Measurements from ENCODE around the gene SFXN1.

SFXN1 gene

GRCh38 chr5:175520321-175520720 lies 42.0 kb downstream of the SFXN1 start:
- Histone ChIP-seq H3K36me3 (ENCODE audit: insufficient read depth, low read length) (peaks cover 63% of the 10 kb centered on the region; the same call in 1 of the 2 replicates), H4K20me1 (ENCODE audit: insufficient read depth, low read length, poor library complexity, severe bottlenecking) (no peaks in the 10 kb centered on the region), H3K9ac (ENCODE audit: low read depth, low read length, poor library complexity, severe bottlenecking) (no peak overlapping the region), H3F3A (ENCODE audit: low read depth) (no peaks in the 10 kb centered on the region), H3K9me2 (replicated peaks; ENCODE audit: low read depth, low read length) (no peaks in the 10 kb centered on the region), H3K4me2 (ENCODE audit: low read depth, low read length, poor library complexity, severe bottlenecking) (no peak overlapping the region), H3K4me1 (ENCODE audit: insufficient read depth, low read length, poor library complexity, severe bottlenecking) (peaks cover 6% of the 10 kb centered on the region), H3K9me3 (ENCODE audit: insufficient read depth, low read depth, low read length) (no peaks in the 10 kb centered on the region), H2AFZ (ENCODE audit: low read length) (no peak overlapping the region), H3K27me3 (ENCODE audit: insufficient read depth, low read length, poor library complexity, severe bottlenecking) (no peaks in the 10 kb centered on the region), H3K79me2 (ENCODE audit: insufficient read depth, low read length) (no peaks in the 10 kb centered on the region), H3K4me3 (ENCODE audit: low read length, poor library complexity, severe bottlenecking) (no peak overlapping the region)
- TF ChIP-seq EZH2phosphoT487 (IDR thresholded peaks at IDR 0.05; ENCODE audit: borderline replicate concordance), result no peak
- no peak for TF ChIP-seq CTCF (conservative IDR thresholded peaks at IDR 0.05; ENCODE audit: low read length)

- no peaks in the 10 kb centered on the region for H4K20me1 ChIP-seq (ENCODE audit: insufficient read depth, low read length, poor library complexity, severe bottlenecking)
- peaks cover 6% of the 10 kb centered on the region for H3K4me1 ChIP-seq (ENCODE audit: insufficient read depth, low read length, poor library complexity, severe bottlenecking)
- H3K4me2 ChIP-seq (ENCODE audit: low read depth, low read length, poor library complexity, severe bottlenecking), result no peak overlapping the region
- no peak overlapping the region for H3K9ac ChIP-seq (ENCODE audit: low read depth, low read length, poor library complexity, severe bottlenecking)
- peaks cover 58% of the 10 kb centered on the region; the same call in 1 of the 2 replicates for H3K36me3 ChIP-seq (ENCODE audit: insufficient read depth, low read length)
- H3F3A ChIP-seq (ENCODE audit: low read depth), result no peaks in the 10 kb centered on the region
- H3K27me3 ChIP-seq (ENCODE audit: insufficient read depth, low read length, poor library complexity, severe bottlenecking), result no peaks in the 10 kb centered on the region
- H3K79me2 ChIP-seq (ENCODE audit: insufficient read depth, low read length), result no peaks in the 10 kb centered on the region
- no peak for TF ChIP-seq CTCF (conservative IDR thresholded peaks at IDR 0.05; ENCODE audit: low read length)
- TF ChIP-seq EZH2phosphoT487 (IDR thresholded peaks at IDR 0.05; ENCODE audit: borderline replicate concordance), result no peak
- no peaks in the 10 kb centered on the region for H3K9me3 ChIP-seq (ENCODE audit: insufficient read depth, low read depth, low read length)
- no peak overlapping the region for H2AFZ ChIP-seq (ENCODE audit: low read length)
- H3K4me3 ChIP-seq (ENCODE audit: low read length, poor library complexity, severe bottlenecking), result no peak overlapping the region
- no peaks in the 10 kb centered on the region for H3K9me2 ChIP-seq (replicated peaks; ENCODE audit: low read depth, low read length)
Observed at GRCh38 chr5:175520873-175521272, 42.5 kb downstream of the SFXN1 start.

- no peak for TF ChIP-seq CTCF (conservative IDR thresholded peaks at IDR 0.05; ENCODE audit: low read length)
- no peak for TF ChIP-seq EZH2phosphoT487 (IDR thresholded peaks at IDR 0.05; ENCODE audit: borderline replicate concordance)
- Histone ChIP-seq H3F3A (ENCODE audit: low read depth) (no peaks in the 10 kb centered on the region), H3K27me3 (ENCODE audit: insufficient read depth, low read length, poor library complexity, severe bottlenecking) (no peaks in the 10 kb centered on the region), H3K4me2 (ENCODE audit: low read depth, low read length, poor library complexity, severe bottlenecking) (no peak overlapping the region), H3K9ac (ENCODE audit: low read depth, low read length, poor library complexity, severe bottlenecking) (no peak overlapping the region), H3K9me2 (replicated peaks; ENCODE audit: low read depth, low read length) (no peaks in the 10 kb centered on the region), H3K36me3 (ENCODE audit: insufficient read depth, low read length) (peaks cover 57% of the 10 kb centered on the region; the same call in 1 of the 2 replicates), H3K9me3 (ENCODE audit: insufficient read depth, low read depth, low read length) (no peaks in the 10 kb centered on the region), H2AFZ (ENCODE audit: low read length) (no peak overlapping the region), H3K4me1 (ENCODE audit: insufficient read depth, low read length, poor library complexity, severe bottlenecking) (peaks cover 6% of the 10 kb centered on the region), H4K20me1 (ENCODE audit: insufficient read depth, low read length, poor library complexity, severe bottlenecking) (no peaks in the 10 kb centered on the region), H3K4me3 (ENCODE audit: low read length, poor library complexity, severe bottlenecking) (no peak overlapping the region), H3K79me2 (ENCODE audit: insufficient read depth, low read length) (no peaks in the 10 kb centered on the region)
Observed at GRCh38 chr5:175521313-175521833, 43.0 kb downstream of the SFXN1 start.

Data from Loucy (cell line).